Vagina (tissue), 2 donors: ENCODE measurements around the gene KRTAP12-3.

Experiments used
- POLR2AphosphoS5 ChIP-seq, 2 donors: sonication (generic); formaldehyde crosslinking; IDR thresholded peaks; one replicate each; pipeline ENCODE4 v1.9.0; 2017; ENCODE audit warnings: antibody characterized with exemption in 2 of 2, mild to moderate bottlenecking in 2 of 2, low read depth in 1 of 2; ENCODE audit not compliant: insufficient read depth in 1 of 2
- TF ChIP-seq, protein P1 (sequence below), 3 experiments: fragments of 450-650 bp in 2 of 3; fragments of 200-600 bp in 1 of 3; sonication (generic) in 1 of 3; IDR thresholded peaks; one replicate each; pipeline ENCODE4 v1.5.1; 2017 to 2019; ENCODE audit warnings: antibody characterized with exemption in 3 of 3, mild to moderate bottlenecking in 2 of 3, moderate library complexity in 2 of 3

DNA sequence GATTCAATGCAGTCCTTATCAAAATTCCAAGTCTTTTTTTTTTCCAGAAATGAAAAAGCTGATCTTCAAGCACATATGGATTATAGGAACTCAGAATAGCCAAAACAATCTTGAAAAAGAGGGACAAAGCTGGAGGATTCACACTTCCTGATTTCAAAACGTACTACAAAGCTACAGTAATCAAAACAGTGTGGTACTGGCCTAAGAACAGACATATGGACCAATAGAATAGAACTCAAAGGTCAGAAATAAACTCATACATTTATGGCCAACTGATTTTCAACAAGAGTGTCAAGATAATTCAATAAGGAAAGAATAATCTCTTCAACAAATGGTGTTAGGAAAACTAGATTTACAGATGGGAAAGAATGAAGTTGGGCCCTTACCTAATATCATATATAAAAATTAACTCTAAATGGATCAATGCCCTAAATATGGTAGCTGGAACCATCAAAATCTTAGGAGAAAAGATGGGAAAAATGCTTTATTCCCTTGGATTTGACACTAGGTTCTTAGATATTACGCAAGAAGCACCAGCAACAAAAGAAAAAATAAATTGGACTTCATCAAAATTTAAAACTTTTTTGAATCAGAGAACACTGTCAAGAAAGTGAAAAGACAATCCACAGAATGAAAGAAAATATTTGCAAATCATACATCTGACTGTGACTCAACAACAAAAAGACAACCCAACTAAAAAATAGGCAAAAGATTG is 35.2 kb downstream of the KRTAP12-3 start:
- TF ChIP-seq, protein P1, sequence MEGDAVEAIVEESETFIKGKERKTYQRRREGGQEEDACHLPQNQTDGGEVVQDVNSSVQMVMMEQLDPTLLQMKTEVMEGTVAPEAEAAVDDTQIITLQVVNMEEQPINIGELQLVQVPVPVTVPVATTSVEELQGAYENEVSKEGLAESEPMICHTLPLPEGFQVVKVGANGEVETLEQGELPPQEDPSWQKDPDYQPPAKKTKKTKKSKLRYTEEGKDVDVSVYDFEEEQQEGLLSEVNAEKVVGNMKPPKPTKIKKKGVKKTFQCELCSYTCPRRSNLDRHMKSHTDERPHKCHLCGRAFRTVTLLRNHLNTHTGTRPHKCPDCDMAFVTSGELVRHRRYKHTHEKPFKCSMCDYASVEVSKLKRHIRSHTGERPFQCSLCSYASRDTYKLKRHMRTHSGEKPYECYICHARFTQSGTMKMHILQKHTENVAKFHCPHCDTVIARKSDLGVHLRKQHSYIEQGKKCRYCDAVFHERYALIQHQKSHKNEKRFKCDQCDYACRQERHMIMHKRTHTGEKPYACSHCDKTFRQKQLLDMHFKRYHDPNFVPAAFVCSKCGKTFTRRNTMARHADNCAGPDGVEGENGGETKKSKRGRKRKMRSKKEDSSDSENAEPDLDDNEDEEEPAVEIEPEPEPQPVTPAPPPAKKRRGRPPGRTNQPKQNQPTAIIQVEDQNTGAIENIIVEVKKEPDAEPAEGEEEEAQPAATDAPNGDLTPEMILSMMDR (IDR thresholded peaks at IDR 0.05) = no peak
- TF ChIP-seq POLR2AphosphoS5 (IDR thresholded peaks at IDR 0.05; ENCODE audit: insufficient read depth in 1 of 2, low read depth in 1 of 2) = no peak
